CD4-positive, alpha-beta T cell treated with Interferon alpha-2 for 1 hour (primary cell): ENCODE measurements around the gene FBXL16.
A peak's percentile ranks its signal among the peaks of the same experiment; 100 is the strongest.

Experiments used
- DNase-seq, 2 donors: peaks; one replicate each; pipeline ENCODE4 v3.0.0-alpha.2; 2020 to 2022

FBXL16 gene

GRCh38 chr16:734981-735881 is 29.6 kb upstream of the FBXL16 start:
- no peak for DNase-seq

GRCh38 chr16:734208-734980 is 28.8 kb upstream of the FBXL16 start:
- no peak for DNase-seq

GRCh38 chr16:733382-734207 is 28.0 kb upstream of the FBXL16 start:
- DNase-seq = no peak

- DNase-seq = no peak
Measured at GRCh38 chr16:732936-733335, 27.3 kb upstream of the FBXL16 start.

- DNase-seq = no peak
Measured at GRCh38 chr16:732332-732731, 26.7 kb upstream of the FBXL16 start.

GRCh38 chr16:730666-731509 is 25.3 kb upstream of the FBXL16 start:
- DNase-seq = no peak

- no peak for DNase-seq
Measured at GRCh38 chr16:729768-730665, 24.4 kb upstream of the FBXL16 start.

GRCh38 chr16:728890-729744 is 23.5 kb upstream of the FBXL16 start:
- no peak for DNase-seq

- DNase-seq = peak; percentile 71 to 78
Measured at GRCh38 chr16:728131-728889, 22.7 kb upstream of the FBXL16 start.

- DNase-seq = peak; percentile 16 to 44
Measured at GRCh38 chr16:727291-727977, 21.8 kb upstream of the FBXL16 start.

- DNase-seq = peak; percentile 58 to 76
Measured at GRCh38 chr16:726438-727290, 21.1 kb upstream of the FBXL16 start, which contains the start of the genes CCDC78 and HAGHL. TSS of gene CCDC78 (minus strand) at chr16:726443. CDS start at chr16:726367, 76 bp downstream. TSS of gene HAGHL (plus strand) at chr16:727106. CDS start at chr16:727510, 404 bp downstream.

GRCh38 chr16:726188-726437 is 20.5 kb upstream of the FBXL16 start:
- DNase-seq = no peak

GRCh38 chr16:725463-726187 is 20.0 kb upstream of the FBXL16 start:
- DNase-seq = no peak

- no peak for DNase-seq
Measured at GRCh38 chr16:725041-725376, 19.4 kb upstream of the FBXL16 start.

- no peak for DNase-seq
Measured at GRCh38 chr16:724188-725040, 18.8 kb upstream of the FBXL16 start.

- no peak for DNase-seq
Measured at GRCh38 chr16:723695-724094, 18.1 kb upstream of the FBXL16 start.
